Measurements from ENCODE around the gene CD74.
"Not testable (repeated sequence)": the region's sequence is repeated elsewhere in the genome, so short reads cannot be mapped to it uniquely, and the experiment has no call there.

Gene CD74

DNA sequence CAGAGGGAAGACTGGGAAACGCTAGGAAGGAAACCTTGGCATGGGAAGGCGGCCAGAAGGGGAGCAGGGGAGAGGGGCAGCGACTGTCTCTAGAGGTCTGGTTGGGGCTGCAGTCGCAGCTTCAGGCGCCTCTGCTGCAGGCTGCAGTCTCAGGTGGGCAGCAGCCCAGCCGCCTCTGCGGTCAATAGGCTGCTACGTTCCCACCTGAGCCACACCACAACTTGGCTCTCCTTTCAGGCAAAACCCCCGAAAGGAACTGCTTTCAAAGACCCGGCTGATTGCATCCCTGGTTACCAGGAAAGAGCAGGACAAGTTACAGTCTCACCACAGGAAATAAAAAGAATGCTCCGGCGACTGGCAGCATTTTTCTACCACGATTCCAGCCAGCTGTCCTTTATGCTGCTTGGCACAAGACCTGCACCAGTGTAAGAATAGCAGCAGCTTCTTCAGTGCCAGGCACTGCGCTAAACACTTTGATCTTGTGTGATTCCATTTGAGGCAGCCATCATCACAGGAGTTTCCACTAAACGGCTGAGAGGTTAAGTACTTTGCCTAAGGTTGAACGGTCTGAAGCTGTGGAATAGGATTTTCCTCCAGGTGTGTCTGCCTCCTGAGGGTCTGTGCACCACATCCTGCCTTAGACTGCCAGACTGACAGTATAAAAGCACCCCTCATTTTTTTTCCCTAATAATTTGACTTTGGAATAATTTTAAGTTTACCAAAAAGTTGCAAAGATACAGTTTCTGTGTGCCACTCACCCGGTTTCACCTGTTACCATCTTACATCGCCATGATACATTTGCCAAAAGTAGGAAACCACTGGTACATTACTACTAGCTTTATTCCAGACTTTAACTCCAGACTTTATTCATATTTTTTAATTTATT is 29.3 kb upstream of the CD74 start:
- DNase-seq (ENCODE audit: low spot score) = no peak

DNA sequence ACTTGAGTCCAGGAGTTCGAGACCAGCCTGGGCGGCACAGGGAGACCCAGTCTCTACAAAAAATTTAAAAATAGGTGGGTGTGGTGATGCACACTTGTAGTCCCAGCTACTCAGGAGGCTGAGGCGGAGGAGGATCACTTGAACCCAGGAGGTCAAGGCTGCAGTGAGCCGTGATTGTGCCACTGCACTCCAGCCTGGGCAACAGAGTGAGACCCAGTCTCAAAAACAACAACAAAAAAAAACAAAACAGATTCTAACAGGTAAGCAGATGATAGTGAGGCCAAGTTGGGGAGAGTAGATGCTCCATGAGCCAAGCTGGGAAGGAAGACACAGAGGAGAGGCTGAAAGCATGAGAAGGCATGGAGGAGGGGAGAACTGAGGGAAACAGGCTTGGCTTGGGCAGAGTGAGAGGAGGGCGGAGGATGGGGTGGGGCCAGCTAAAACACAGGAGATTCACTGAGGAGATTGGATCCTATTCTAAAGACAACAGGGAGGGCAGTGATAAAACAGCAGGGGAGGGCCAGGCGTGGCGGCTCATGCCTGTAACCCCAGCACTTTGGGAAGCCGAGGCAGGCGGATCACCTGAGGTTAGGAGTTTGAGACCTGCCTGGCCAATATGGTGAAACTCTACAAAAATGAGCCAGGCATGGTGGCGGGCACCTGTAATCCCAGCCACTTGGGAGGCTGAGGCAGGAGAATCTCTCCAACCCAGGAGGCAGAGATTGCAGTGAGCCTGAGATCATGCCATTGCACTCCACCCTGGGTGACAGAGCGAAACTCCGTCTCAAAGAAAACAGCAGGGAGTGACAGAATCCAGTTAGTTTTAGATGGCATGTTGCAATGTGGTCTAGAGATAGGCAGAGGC is 28.5 kb upstream of the CD74 start:
- DNase-seq (ENCODE audit: low spot score) = no peak

DNA sequence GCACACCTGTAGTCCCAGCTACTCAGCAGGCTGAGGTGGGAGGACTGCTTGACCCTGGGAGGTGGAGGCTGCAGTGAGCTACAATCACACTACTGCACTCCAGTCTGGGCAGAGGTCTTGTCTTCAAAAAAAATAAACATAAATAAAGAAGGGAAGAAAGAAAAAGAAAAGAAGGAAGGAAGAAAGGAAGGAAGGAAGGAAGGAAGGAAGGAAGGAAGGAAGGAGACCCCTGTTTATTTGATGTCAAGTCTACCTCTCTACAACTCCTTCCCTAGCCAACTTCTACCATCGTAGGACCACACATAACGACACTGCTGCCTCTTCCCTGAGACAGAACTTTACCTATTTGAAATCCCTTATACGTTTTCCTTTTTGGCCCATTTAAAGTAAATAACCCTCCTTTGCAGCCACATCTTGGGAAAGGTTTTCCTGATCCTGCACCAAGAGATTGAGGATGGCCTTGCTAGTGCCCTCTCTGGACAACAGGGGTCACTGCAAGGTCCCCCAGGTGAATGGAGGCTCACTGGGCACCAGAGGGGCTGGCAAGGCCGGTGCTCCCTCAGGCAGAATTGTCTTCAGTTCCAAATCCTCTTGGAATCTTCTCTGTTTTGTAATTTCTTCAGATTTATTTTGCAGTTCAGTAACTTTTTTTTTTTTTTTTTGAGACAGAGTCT is 26.3 kb upstream of the CD74 start:
- peak; percentile 76 for DNase-seq (ENCODE audit: low spot score)

DNA sequence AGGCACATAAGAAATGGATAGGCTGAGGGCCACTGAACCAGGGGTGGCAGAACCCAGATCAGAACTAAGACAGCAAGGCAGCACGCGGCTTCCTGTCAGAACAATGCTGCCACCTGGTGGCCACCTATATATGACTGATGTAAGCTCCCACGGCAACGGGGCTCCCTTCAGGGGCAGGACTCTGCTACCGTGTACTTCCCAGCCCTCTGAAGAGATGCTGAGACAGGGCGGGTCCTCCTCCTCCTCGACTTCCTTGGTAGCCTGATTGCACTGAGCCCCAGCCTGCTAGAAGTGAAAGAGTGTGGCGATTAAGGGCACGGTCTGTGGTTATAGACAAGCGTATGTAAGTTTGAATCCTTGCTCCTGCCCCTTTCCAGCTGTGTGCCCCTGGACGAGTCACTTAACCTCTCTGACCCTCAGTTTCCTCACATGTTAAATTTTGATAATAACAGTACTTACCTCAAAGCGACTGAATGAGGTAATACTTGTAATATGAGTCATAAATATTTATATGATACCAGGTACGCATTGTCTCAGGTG is 23.5 kb upstream of the CD74 start:
- DNase-seq (ENCODE audit: low spot score) = peak; percentile 92

DNA sequence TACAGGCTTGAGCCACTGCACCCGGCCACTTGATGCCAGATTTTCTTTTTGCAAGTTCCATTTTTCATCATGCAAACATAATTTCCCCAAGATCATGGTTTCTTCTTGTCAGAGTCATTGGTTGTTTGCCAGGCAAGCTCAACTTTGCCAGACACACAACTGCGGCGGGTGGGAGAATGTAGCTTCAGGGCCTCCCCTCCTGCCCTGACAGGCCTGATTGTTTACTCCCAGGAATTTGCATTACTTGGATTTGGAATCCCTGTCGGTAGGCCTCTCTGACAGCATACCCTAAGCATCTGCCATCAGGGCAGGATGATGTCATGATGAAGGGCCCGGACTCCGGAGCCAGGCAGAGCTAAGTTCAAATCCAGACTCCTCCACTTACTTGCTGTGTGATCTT is 21.8 kb upstream of the CD74 start:
- peak; percentile 33 for DNase-seq (ENCODE audit: low spot score)

DNA sequence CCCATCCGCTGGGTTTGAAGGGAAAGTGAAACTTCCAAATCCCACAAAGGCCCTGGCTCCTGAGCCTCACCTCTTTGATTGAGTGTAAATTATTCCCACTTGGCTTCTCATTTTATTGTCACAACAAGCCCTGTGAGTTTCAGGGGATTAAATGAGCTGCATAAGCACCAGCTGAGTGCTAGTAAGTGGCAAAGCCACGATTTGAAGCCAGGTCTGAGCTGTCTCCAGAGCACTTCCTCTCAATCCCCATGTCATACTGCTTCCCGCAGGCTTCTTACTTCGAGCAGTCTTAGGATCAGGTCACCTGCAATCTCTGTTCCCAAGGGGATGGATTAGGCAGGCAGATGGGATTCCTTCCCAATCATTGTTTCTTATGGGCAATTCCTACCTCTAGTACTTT is 18.9 kb upstream of the CD74 start:
- no peak for DNase-seq (ENCODE audit: low spot score)

DNA sequence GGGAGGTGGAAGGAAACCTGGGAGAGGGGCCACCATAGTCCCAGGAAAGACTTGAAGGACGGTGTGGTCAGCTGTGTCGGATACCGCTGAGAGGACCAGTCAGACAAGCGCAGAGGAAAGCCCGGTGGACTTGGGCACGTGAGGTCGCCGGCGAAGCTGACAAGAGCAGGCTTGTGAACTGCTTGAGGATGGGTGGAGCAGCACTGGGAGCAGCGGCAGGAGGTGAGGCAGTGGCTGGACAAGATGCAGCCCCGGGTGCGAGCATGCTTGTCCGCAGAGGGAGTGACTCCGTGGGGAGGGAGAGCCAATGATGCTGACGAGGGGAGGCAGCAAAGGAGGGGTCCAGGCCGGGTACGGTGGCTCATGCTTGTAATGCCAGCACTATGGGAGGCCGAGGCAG is 18.3 kb upstream of the CD74 start:
- DNase-seq (ENCODE audit: low spot score) = no peak

DNA sequence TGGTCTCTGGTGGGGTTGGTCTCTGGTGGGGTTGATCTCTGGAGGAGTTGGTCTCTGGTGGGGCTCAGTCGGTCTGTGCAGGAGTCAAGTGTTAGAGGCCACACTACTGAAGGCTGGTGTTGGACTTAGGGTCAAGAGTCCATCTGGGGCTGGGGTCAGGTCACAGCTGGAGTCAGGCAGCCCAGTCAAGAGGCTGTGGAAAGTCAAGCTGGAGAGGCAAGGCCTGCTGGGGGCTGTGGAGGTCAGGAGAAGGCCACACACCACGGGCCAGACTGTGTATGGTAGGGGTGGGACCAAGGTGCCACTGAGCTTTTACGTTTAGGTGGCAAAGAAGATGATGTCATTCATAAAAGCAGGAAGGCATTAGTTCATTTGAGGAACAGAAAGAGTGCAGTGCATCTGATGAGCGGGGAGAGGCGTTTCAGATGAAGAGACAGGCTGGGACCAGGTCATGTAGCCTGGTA is 16.7 kb upstream of the CD74 start:
- DNase-seq (ENCODE audit: low spot score) = no peak

DNA sequence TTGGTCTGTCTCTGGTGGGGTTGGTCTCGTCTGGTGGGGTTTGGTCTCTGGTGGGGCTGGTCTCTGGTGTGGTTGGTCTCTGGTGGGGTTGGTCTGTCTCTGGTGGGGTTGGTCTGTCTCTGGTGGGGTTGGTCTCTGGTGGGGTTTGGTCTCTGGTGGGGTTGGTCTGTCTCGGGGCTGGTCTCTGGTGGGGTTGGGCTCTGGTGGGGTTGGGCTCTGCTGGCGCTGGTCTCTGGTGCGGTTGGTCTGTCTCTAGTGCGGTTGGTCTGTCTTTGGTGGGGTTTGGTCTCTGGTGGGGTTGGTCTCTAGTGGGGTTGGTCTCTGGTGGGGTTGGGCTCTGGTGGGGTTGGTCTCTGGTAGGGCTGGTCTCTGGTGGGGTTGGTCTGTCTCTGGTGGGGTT is 16.3 kb upstream of the CD74 start:
- DNase-seq (ENCODE audit: low spot score) = no peak

DNA sequence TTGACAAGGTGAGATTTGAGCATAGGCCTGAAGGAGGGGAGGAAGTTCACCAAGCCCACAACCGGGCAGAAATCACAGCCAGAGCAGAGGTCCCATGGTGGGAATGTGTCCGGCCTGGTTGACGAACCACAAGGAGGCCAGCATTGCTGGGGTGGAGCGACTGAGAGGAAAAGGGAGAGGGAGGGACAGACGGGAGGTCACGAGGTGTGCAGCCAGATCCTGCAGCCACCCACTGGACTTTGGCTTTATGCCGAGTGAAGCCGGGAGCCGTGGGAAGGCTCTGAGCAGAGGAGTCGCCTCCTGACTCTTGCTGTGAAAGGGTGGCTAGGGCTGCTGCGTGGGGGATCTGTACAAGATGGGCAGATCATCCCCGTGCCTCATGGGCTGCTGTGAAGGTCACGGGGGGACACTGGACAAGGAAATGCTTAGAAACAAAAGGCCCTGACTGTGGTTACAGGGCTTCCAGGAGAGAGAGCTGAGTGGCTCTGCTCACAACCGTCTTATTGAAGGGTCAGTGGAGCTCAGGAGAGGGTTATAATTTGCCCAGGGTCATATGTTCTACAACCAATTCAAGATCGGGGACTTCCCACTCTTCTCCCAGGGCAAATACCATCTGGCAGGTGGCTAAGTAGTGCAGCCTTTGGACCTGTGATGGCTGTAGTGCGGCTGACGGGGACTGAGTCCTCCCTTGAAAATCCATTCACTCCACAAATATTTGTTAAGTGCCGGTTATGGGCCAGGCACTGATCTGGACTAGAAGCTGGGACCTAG is 15.6 kb upstream of the CD74 start:
- no peak for DNase-seq (ENCODE audit: low spot score)

DNA sequence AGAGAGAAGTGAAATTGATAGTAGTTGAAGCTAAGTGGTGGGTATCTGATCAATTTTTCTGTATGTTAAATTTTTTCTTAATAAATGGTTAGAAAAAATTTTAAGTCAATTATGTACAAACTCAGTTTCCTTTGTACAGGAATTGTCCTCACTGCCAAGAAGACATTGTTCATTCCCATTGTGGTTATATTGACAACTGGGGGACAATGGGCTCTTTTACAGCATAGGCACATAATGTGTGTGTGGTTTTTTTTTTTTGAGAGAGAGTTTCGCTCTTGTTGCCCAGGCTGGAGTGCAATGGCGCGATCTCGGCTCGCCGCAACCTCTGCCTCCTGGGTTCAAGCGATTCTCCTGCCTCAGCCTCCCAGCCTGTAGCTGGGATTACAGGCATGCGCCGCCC is 13.5 kb upstream of the CD74 start:
- DNase-seq (ENCODE audit: low spot score) = not testable (repeated sequence)

DNA sequence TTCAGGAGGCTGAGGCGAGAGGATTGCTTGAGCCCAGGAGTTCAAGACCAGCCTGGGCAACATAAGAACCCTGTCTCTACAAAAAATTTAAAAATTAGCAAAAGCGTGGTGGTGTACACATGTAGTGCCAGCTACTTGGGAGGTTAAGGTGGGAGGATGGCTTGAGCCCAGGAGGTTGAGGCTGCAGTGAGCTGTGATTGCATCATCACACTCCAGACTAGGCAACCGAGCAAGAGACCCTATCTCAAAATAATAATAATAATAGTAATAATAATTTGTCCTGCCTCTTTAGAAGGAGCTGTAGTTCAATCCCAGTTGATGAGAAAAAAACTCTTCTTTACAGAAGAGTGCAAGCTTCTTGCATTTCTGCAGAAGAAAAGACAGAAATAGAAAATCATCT is 10.0 kb upstream of the CD74 start:
- DNase-seq (ENCODE audit: low spot score) = no peak

DNA sequence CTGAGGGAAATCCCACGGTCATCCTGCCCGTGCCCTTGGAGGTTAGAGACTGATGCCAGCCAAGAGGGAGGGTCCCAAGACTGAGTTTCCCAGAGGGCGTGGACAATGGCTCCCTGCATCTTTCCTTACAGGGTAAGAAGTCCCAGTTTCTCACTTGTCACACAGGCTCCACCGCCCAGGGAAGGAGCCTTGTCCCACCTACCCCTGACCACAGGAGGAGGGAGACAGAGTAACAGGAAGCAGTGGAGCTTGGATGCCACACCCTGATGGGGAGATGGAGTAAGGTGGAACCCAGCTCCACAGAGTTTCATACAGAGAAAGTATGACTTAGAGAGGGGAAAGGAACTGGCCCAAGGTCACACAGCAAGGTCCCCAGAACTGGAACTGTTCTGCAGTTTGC is 9.4 kb upstream of the CD74 start:
- DNase-seq (ENCODE audit: low spot score) = peak; percentile 7

DNA sequence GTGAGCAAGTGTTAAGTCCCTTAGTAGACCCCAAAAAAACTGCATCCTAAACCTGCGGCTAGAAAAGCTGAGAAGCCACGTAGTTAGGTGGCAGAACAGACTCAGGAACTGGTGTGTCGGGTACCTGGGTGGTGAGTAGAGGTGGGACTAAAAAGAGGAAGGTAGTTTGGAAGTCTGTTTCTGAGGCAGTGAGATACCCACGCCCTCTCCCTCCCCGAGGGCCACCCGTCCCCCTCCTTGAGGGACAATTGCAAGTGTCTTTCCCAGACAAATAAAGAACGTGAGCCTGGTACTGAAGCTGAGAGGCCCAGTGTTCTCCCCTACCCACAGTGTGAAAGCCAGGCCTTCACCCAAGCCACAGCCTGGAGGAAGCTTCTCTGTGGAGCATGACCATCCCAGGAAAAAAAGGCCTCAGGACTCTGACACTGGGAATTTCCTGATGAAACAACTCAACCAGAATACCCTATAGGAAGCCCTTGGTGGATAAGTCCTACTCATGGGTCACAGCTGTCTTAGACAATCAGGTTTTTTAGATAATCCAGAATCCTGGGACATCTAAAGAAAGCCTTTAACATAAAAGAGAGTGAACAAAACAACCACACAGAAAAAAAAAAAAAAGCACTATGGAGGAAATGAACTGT is 7.0 kb upstream of the CD74 start:
- peak; percentile 3 for DNase-seq (ENCODE audit: low spot score)

DNA sequence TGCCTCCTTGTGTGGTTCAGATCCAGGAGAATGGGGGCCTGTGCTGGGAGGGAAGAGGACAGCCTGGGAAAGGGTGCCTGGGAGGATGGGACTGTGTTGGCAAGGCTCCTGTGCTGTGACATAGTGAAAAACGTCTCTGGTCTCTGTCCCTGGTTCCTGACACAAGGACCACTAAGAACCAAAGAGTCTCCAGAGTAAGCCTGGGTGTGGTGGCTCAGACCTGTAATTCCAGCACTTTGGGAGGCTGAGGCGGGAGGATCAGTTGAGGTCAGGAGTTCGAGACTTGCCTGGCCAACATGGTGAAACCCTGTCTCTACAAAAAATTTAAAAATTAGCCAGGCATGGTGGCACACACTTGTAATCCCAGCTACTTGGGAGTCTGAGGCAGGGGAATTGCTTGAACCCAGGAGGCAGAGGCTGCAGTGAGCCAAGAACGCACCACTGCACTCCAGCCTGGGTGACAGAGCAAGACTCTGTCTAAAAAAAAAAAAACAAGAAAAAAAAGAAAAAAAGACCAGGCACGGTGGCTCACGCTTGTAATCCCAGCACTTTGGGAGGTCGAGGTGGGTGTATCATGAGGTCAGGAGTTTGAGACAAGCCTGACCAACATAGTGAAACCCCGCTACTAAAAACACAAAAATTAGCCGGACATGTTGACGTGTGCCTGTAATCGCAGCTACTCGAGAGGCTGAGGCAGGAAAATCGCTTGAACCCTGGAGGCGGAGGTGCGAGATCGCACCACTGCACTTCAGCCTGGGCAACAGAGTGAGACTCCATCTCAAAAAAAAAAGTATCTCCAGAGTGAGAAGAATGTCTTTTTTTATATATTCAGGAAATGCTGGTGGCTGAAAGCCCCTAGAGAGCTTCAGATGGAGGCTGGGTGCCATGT is 1.4 kb upstream of the CD74 start:
- DNase-seq (ENCODE audit: low spot score) = not testable (repeated sequence)

DNA sequence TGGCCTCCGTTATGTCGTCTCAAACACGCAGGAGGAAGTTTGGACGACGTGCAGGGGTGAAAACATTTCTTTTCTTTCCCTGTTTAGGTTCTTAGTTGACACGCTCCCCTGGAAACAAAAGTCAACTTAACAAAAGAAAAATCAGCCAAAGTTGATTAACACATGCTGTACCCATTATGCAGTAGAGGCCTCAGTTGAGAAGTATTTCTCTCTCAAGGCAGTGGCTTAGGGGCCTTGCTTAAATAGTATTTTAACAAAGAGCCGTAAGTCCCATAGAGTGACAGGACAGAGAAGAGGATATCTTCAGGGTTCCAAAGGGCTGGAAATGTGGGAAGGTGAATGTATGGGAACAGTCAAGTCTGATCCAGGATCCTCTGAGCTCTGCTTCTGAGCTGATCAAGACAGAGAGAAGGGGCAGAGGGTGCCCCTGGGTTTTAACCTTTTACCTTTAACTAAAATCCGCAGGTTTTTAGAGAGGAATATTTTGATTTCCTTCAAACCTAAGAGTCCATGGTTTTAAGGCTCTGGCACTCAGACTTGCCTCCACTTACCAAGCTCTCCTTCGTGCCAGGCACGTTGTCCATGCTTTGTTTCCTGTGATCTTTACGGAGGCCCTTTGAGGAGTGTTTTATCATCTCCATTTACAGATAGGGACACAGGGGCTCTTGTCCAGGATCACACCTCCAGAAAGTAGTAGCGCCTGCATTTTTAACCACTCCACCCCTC is 629 bp upstream of the CD74 start:
- DNase-seq (ENCODE audit: low spot score) = no peak

DNA sequence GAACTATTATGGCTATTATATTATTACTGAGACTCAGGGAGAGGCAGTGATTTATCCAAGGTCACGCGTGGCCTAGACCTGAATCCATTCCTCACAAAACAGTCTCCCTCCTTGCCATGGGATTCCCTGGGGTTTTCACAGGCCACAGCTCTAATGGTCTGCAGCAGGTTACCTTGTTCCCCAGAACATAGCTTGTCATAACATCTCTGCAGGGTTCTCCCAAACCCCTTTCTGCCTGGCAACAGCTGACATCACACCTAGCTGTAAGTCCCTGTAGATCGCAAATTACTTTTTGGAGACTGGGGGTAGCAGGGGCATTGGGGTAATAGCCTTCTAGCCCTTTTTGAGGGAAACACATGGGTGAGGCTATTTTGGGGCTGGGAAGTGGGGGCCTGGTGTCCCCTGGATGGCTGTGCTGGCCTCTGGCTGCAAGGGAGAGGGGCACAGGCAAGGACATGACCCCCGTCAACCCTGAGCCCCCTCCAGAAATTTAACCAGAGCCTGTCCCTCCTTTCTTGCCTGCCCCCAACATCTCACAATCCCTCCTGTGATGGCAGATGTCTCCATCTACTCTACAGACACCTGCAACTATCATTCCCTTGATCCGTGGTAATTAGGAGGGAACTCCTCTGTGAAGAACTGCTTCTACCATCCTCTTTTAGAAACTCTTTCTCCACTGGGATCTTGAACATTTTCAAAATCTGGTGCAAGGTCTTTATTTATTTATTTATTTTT is 1.3 kb downstream of the CD74 start:
- peak; percentile 15 for DNase-seq (ENCODE audit: low spot score)

DNA sequence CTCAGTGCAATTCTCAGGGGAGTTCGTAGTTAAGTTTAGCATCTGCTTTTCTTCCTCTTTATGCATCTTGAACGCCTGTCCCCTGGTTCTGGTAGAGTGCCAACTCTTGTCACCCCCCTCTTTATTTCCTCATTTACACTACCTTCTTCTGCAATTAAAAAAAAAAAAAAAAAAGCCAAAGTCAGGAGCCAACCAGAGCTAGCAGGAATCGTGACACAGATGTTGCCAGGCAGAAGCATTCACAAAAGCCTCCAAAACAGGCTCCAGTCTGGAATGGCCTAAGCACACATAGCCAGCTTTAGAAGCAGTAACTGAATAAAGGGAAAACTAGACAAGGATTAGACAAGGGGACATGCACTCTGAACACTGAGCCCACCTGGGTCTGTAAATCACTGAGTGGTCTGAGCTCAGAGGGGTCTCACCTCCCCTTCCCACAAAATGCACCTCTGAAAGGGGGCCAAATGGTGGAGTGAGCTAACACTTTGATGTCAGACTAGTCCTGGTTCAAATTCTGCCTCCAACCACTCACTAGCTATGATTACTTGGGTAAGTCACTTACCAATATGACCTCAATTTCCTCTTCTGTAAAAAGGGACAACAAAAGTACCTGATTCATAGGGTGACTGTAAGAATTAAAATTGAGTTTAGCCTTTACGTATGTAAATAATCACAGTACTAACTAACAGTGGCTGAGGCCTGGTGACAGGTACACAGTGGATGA is 2.0 kb downstream of the CD74 start:
- peak; percentile 78 for DNase-seq (ENCODE audit: low spot score)

Data from iPS-NIHi11 (cell line).